Ovary (tissue), 9 donors: ENCODE measurements around the gene NUP160. TPM values are rescaled to one million over a fixed set of nuclear protein-coding genes. Genes with fewer than 3 reads are reported as not detected.

Experiments used
- DNase-seq, 5 donors: peaks; one replicate each; pipeline ENCODE4 v3.0.0-alpha.2; 2019 to 2020
- H3K27ac ChIP-seq, 2 donors: fragments of 200-600 bp; one replicate each; pipeline versions ENCODE4 v1.5.1 to v1.8.0; 2019 to 2022
- H3K27me3 ChIP-seq: fragments of 200-600 bp; one replicate; pipeline ENCODE4 v1.8.0; 2022
- H3K36me3 ChIP-seq: fragments of 200-600 bp; sonication (generic); one replicate; pipeline ENCODE4 v1.5.1; 2019
- H3K4me1 ChIP-seq: one replicate; pipeline ENCODE4 v1.8.1; 2013; ENCODE audit warnings: mild to moderate bottlenecking, moderate library complexity; ENCODE audit not compliant: insufficient read depth
- H3K4me3 ChIP-seq: fragments of 200-600 bp; sonication (generic); one replicate; pipeline ENCODE4 v1.5.1; 2017
- H3K9me3 ChIP-seq, 2 donors: fragments of 200-600 bp in 1 of 2; sonication (generic) in 1 of 2; one replicate each; pipeline versions ENCODE4 v1.5.1 to v1.8.1; 2013 to 2019; ENCODE audit warnings: mild to moderate bottlenecking in 1 of 2, moderate library complexity in 1 of 2
- EP300 ChIP-seq: sonication (generic); formaldehyde crosslinking; IDR thresholded peaks from one replicate; pipeline ENCODE4 v1.6.1; 2017; ENCODE audit warnings: antibody characterized with exemption
- POLR2A ChIP-seq: fragments of 450-650 bp; IDR thresholded peaks from one replicate; pipeline ENCODE4 v1.6.1; 2017; ENCODE audit warnings: antibody characterized with exemption, mild to moderate bottlenecking, moderate library complexity
- WGBS, 3 donors: extraction: QIAGEN DNeasy Blood & Tissue Kit in 1 of 3; methylation state at CpG; one replicate each; pipeline versions ENCODE4 v1.1.5 to v1.1.7; 2013 to 2017; 5-methylcytosine and 5-hydroxymethylcytosine counted together
- intact Hi-C, 4 donors: fragments of 100-400 bp; cut with DNase I; formaldehyde crosslinking; loops; one replicate each; pipeline versions ENCODE4 v1.11.0 to v1.15.1; 2022 to 2023
- polyA plus RNA-seq, 2 donors: library from polyadenylated mRNA; stranded (reverse); fragments of 200-250 nt in 1 of 2; fragments of 350-450 nt in 1 of 2; fragmentation: Illumina TruSeq in 1 of 2; extraction: RNeasy Lipid Tissue Mini Kit (QIAGEN cat#74804) in 1 of 2; gene quantifications; one replicate each; pipeline ENCODE4 v1.2.3, GENCODE V29; 2013 to 2014
- total RNA-seq, 7 donors: library from RNA; depleted of rRNA in 2 of 7; stranded (reverse); fragments of >200 nt in 2 of 7; fragmentation: NEBNext Ultra II Directional in 3 of 7; extraction: Animal tissue kit (Norgen Biotek cat#: 25700) in 3 of 7; gene quantifications; one replicate each; pipeline versions ENCODE4 v1.1.0 to v1.2.4, GENCODE V29; 2016 to 2023
- TF ChIP-seq, protein P1 (sequence below), 3 donors: fragments of 450-650 bp in 2 of 3; fragments of 200-600 bp in 1 of 3; IDR thresholded peaks; one replicate each; pipeline versions ENCODE4 v1.5.1 to v1.8.0; 2016 to 2022; ENCODE audit warnings: antibody characterized with exemption in 3 of 3, mild to moderate bottlenecking in 1 of 3
- donor health status: DM: no; HTN: no; CAD: no; lungs with moderate emphysema.
- donor health status: DM: no; HTN: no; CAD: no.
- donor health status: Bipolar disorder and iron deficiency.
- donor health status: DM: yes; HTN: yes; CAD: no.
- donor health status: DM: no; HTN: no; CAD: no.
- donor health status: DM: yes; HTN: yes; CAD: no.

Gene NUP160
- total and polyA plus RNA-seq, 9 donors: 21.3 to 48.5 (median 31.6) TPM

DNA sequence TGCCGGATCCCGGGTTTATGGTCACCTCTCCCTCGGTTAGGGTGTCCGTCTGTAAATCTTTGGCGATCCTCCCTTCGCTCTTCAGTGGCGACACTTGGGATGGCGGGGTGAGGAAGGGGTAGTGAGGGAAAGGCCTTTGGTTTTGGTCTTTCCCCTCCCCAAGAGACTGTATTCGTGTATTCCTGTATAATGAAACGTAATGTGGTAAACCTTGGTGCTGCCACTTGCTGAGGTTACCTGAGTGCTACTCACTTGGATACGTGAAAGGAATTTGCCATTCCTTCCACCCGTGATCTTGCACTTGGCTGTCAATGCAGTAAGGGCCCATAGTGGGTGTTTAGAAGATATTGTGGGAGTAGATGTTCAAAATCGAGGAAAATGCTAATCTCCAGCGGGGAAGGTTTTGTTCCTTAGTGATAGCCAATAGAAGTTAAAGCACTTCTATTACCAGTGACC is 578 bp upstream of the NUP160 start:
- Histone ChIP-seq H3K4me1 (peaks cover 1% of the 10 kb centered on the region), H3K27me3 (no peaks in the 10 kb centered on the region), H3K27ac (peak overlapping the region; percentile 54 to 88), H3K36me3 (no peaks in the 10 kb centered on the region), H3K9me3 (no peaks in the 10 kb centered on the region), H3K4me3 (peak overlapping the region; percentile 61)
- WGBS, 3 donors: 2 to 4% (median 3%) methylated on average over 14 of the region's 14 CpGs
- intact Hi-C loops: no loop called here
- TF ChIP-seq EP300: no peak
- no peak for TF ChIP-seq POLR2A
- TF ChIP-seq, protein P1, sequence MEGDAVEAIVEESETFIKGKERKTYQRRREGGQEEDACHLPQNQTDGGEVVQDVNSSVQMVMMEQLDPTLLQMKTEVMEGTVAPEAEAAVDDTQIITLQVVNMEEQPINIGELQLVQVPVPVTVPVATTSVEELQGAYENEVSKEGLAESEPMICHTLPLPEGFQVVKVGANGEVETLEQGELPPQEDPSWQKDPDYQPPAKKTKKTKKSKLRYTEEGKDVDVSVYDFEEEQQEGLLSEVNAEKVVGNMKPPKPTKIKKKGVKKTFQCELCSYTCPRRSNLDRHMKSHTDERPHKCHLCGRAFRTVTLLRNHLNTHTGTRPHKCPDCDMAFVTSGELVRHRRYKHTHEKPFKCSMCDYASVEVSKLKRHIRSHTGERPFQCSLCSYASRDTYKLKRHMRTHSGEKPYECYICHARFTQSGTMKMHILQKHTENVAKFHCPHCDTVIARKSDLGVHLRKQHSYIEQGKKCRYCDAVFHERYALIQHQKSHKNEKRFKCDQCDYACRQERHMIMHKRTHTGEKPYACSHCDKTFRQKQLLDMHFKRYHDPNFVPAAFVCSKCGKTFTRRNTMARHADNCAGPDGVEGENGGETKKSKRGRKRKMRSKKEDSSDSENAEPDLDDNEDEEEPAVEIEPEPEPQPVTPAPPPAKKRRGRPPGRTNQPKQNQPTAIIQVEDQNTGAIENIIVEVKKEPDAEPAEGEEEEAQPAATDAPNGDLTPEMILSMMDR (IDR thresholded peaks at IDR 0.05): no peak
- no peak for DNase-seq

DNA sequence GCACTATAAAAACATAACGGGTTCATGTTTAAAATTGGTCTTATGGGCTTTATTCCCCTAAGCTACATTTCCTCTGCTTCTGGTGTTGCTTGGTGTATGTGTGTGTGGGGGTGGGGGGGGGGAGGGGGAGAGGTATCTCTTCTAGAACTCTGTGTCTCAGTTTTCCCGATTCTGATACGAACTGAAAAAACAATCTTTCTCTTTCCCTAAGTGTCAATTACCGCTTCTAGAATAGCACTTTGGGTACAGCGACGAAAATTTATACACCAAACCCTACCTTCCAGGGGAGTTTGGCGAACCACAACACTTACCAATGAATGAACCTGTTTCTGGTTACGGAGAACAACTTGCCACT is 636 bp downstream of the NUP160 start:
- intact Hi-C loops: no loop called here
- H3K4me3 ChIP-seq: peak overlapping the region; percentile 61
- no peaks in the 10 kb centered on the region for H3K36me3 ChIP-seq
- 2 to 4% (median 3%) methylated on average over 8 of the region's 8 CpGs for WGBS, 3 donors
- DNase-seq: no peak
- H3K27me3 ChIP-seq: no peaks in the 10 kb centered on the region
- H3K4me1 ChIP-seq: no peaks in the 10 kb centered on the region
- TF ChIP-seq, protein P1 (IDR thresholded peaks at IDR 0.05): no peak
- TF ChIP-seq EP300: no peak
- no peak for TF ChIP-seq POLR2A
- peak overlapping the region; percentile 54 to 88 for H3K27ac ChIP-seq
- no peaks in the 10 kb centered on the region for H3K9me3 ChIP-seq

DNA sequence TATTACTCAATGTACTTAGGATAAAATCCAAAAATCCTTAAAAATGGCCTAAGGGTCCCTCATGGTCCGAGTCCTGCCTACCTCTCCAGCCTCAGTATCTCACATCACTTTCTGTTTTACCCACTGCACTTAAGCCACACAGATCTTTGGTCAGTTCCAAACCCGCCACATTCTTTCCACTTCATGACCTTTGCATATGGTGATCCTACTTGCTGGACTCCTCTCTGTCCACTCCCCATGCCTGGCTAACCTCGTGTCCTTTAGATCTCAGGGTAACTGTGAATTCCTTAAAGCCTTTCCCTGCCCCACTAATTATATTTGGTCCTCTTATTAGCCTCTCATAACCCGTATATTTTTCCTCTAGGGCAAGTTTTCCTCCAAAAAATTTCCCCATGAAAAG is 1.2 kb downstream of the NUP160 start:
- H3K36me3 ChIP-seq: no peaks in the 10 kb centered on the region
- no peak overlapping the region for H3K27ac ChIP-seq
- intact Hi-C loops: no loop called here
- no peak for TF ChIP-seq POLR2A
- TF ChIP-seq, protein P1 (IDR thresholded peaks at IDR 0.05): no peak
- DNase-seq: no peak
- H3K4me1 ChIP-seq: no peaks in the 10 kb centered on the region
- 59 to 65% (median 61%) methylated on average over 4 of the region's 4 CpGs for WGBS, 3 donors
- H3K4me3 ChIP-seq: no peak overlapping the region
- H3K9me3 ChIP-seq: no peaks in the 10 kb centered on the region
- no peaks in the 10 kb centered on the region for H3K27me3 ChIP-seq

DNA sequence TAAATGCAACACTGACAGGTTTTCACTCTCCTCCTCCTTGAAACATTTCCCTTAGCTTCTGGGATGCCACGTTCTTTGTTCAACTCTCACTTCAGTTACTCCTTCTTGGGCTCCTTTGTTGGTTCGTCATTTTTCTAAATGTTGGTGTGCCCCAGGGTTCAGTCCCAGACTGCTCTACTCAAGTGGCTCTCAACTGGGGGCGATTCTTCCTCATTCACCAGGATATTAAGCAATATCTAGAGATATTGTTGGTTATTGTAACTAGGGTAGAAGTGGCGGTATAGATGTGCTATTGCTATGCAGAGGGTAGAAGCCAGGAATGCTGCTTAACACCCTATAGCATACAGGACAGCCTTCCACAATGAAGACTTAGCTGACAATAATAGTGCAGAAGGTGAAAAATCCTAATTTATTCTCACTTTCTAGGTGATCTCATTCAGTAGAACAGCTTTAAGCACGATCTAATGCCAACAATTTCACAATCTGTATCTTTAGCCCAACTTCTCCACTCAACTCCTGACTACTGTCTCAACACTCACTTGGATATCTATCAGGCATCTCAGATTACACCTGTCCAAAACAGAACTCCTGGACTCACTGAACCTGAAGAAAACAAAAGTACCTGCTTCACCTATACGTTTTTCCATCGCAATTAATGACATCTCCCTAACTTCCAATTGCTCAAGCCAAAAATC is 4.6 kb downstream of the NUP160 start:
- no peak for TF ChIP-seq POLR2A
- TF ChIP-seq, protein P1 (IDR thresholded peaks at IDR 0.05): no peak
- no peak for TF ChIP-seq EP300
- no peaks in the 10 kb centered on the region for H3K9me3 ChIP-seq
- no peak for DNase-seq
- H3K27ac ChIP-seq: no peak overlapping the region
- H3K4me1 ChIP-seq: no peaks in the 10 kb centered on the region
- no peaks in the 10 kb centered on the region for H3K27me3 ChIP-seq
- intact Hi-C loops: no loop called here
- WGBS, 3 donors: 67 to 85% (median 81%) methylated on average over 7 of the region's 7 CpGs
- H3K4me3 ChIP-seq: no peak overlapping the region
- H3K36me3 ChIP-seq: no peaks in the 10 kb centered on the region
